ENCODE measurements around the gene TTL. TPM values are rescaled to one million over a fixed set of nuclear protein-coding genes. Genes with fewer than 3 reads are reported as not detected.
A peak's percentile ranks its signal among the peaks of the same experiment; 100 is the strongest.

TTL gene
- total and polyA plus RNA-seq, 7 donors, result 19.0 to 72.0 (median 49.3) TPM

GRCh38 chr2:112483831-112484230, 1.9 kb downstream of the TTL start:
- ATAC-seq, result no peak
- peaks cover 16% of the 10 kb centered on the region for H3K4me1 ChIP-seq
- intact Hi-C loops (cut with DNase I), result loop anchor here (5.0 to 10.0 kb wide), 3 partner anchors 58 to 98 kb away; partner anchors contain the start of genes POLR1B (in 2 of the 2) and CHCHD5 (in 1 of the 2)

GRCh38 chr2:112485849-112486248, 3.9 kb downstream of the TTL start:
- Histone ChIP-seq H3K27me3 (ENCODE audit: insufficient read depth in 3 of 3, low read length in 2 of 3) (no peaks in the 10 kb centered on the region), H3K27ac (no peak overlapping the region), H3K9me3 (no peaks in the 10 kb centered on the region), H3K4me3 (no peak overlapping the region), H3K4me1 (peaks cover 16% of the 10 kb centered on the region), H3K36me3 (ENCODE audit: insufficient read depth in 1 of 2, low read depth in 1 of 2) (no peaks in the 10 kb centered on the region)
- no peak for TF ChIP-seq CTCF (IDR thresholded peaks at IDR 0.05)
- no peak for ATAC-seq
- WGBS, 3 donors, result 95 to 97% (median 96%) methylated on average over 6 of the region's 6 CpGs
- no peak for DNase-seq
- intact Hi-C loops (cut with DNase I), result loop anchor here in 1 of 2 donors (10.0 kb wide), 1 partner anchor 59 kb away; the partner anchor contains the start of gene POLR1B

More at GRCh38 chr2:112483831-112484230, 1.9 kb downstream of the TTL start:
- TF ChIP-seq CTCF (IDR thresholded peaks at IDR 0.05), result no peak
- H3K36me3 ChIP-seq (ENCODE audit: insufficient read depth in 1 of 2, low read depth in 1 of 2), result no peaks in the 10 kb centered on the region
- WGBS, 3 donors, result 79 to 86% (median 79%) methylated on average over 3 of the region's 3 CpGs
- peak overlapping the region; percentile 89 for H3K4me3 ChIP-seq
- H3K27me3 ChIP-seq (ENCODE audit: insufficient read depth in 3 of 3, low read length in 2 of 3), result no peaks in the 10 kb centered on the region
- no peak for DNase-seq
- H3K9me3 ChIP-seq, result no peaks in the 10 kb centered on the region
- H3K27ac ChIP-seq, result no peak overlapping the region

GRCh38 chr2:112486895-112487294, 4.9 kb downstream of the TTL start:
- TF ChIP-seq CTCF (IDR thresholded peaks at IDR 0.05), result no peak
- no peak overlapping the region for H3K27ac ChIP-seq
- H3K27me3 ChIP-seq (ENCODE audit: insufficient read depth in 3 of 3, low read length in 2 of 3), result no peaks in the 10 kb centered on the region
- 93 to 96% (median 94%) methylated on average over 5 of the region's 5 CpGs for WGBS, 3 donors
- peaks cover 16% of the 10 kb centered on the region for H3K4me1 ChIP-seq
- H3K4me3 ChIP-seq, result no peak overlapping the region
- ATAC-seq, result no peak
- no peak for DNase-seq
- no peaks in the 10 kb centered on the region for H3K36me3 ChIP-seq (ENCODE audit: insufficient read depth in 1 of 2, low read depth in 1 of 2)
- H3K9me3 ChIP-seq, result no peaks in the 10 kb centered on the region
- intact Hi-C loops (cut with DNase I), result loop anchor here in 1 of 2 donors (10.0 kb wide), 1 partner anchor 58 kb away; the partner anchor contains the start of gene POLR1B

- Histone ChIP-seq H3K36me3 (ENCODE audit: insufficient read depth in 1 of 2, low read depth in 1 of 2) (no peaks in the 10 kb centered on the region), H3K9me3 (no peaks in the 10 kb centered on the region), H3K4me1 (peaks cover 16% of the 10 kb centered on the region), H3K4me3 (no peak overlapping the region), H3K27me3 (ENCODE audit: insufficient read depth in 3 of 3, low read length in 2 of 3) (no peaks in the 10 kb centered on the region), H3K27ac (no peak overlapping the region)
- WGBS, 3 donors, result 84 to 93% (median 90%) methylated on average over 4 of the region's 4 CpGs
- ATAC-seq (no peak), DNase-seq (no peak)
- intact Hi-C loops (cut with DNase I), result loop anchor here in 1 of 2 donors (10.0 kb wide), 1 partner anchor 57 kb away; the partner anchor contains the start of gene POLR1B
- TF ChIP-seq CTCF (IDR thresholded peaks at IDR 0.05), result no peak
Measured at GRCh38 chr2:112487444-112487961, 5.5 kb downstream of the TTL start.

Data from psoas muscle (tissue), 8 donors.